Left ventricle myocardium inferior (tissue), 1 donor: ENCODE data around the gene MYO9A. TPM values are rescaled to one million over a fixed set of nuclear protein-coding genes. Genes with fewer than 3 reads are reported as not detected.

ENCODE experiments used
- DNase-seq: peaks from one replicate; pipeline ENCODE4 v3.0.0-alpha.2; 2020
- H3K27ac ChIP-seq: fragments of 200-600 bp; replicated peaks from 2 replicates; pipeline ENCODE4 v1.8.0; 2021
- H3K27me3 ChIP-seq: fragments of 200-600 bp; 2 replicates; pipeline ENCODE4 v1.8.0; 2021; ENCODE audit warnings: low read depth
- H3K36me3 ChIP-seq: fragments of 200-600 bp; 2 replicates; pipeline ENCODE4 v1.8.0; 2021
- H3K4me1 ChIP-seq: fragments of 200-600 bp; 2 replicates; pipeline ENCODE4 v1.8.0; 2021
- H3K4me3 ChIP-seq: fragments of 200-600 bp; 2 replicates; pipeline ENCODE4 v1.8.0; 2021; ENCODE audit warnings: mild to moderate bottlenecking, moderate library complexity
- H3K9me3 ChIP-seq: fragments of 200-600 bp; replicated peaks from 2 replicates; pipeline ENCODE4 v1.8.0; 2021
- CTCF ChIP-seq: fragments of 200-600 bp; IDR thresholded peaks from 2 replicates; pipeline ENCODE4 v1.8.0; 2021; ENCODE audit warnings: antibody characterized with exemption, mild to moderate bottlenecking, borderline replicate concordance
- intact Hi-C: fragments of 100-400 bp; cut with micrococcal nuclease; formaldehyde crosslinking; loops from one replicate; pipeline ENCODE4 v1.11.0; 2022
- total RNA-seq: library from RNA; stranded (reverse); fragmentation: NEBNext Ultra II Directional; extraction: Animal tissue kit (Norgen Biotek cat#: 25700); gene quantifications from one replicate; pipeline ENCODE4 v1.2.1, GENCODE V29; 2021
- donor health status: DM: no; HTN: yes; CAD: no; lungs with severe emphysema.

MYO9A gene
- total RNA-seq, 1 donor from 2014 or later = 22.5 TPM

- no peaks in the 10 kb centered on the region for H3K36me3 ChIP-seq
- H3K27ac ChIP-seq = peak overlapping the region; percentile 53
- H3K27me3 ChIP-seq = no peaks in the 10 kb centered on the region
- TF ChIP-seq CTCF = peak; percentile 74
- no peak for DNase-seq
- intact Hi-C loops = no loop called here
- peaks cover 32% of the 10 kb centered on the region for H3K4me1 ChIP-seq
- H3K4me3 ChIP-seq = peak overlapping the region; percentile 8
- no peaks in the 10 kb centered on the region for H3K9me3 ChIP-seq
Observed at GRCh38 chr15:71780115-71780976, 337.6 kb downstream of the MYO9A start.

GRCh38 chr15:71779073-71779797 is 338.7 kb downstream of the MYO9A start:
- DNase-seq = no peak
- Histone ChIP-seq H3K9me3 (no peaks in the 10 kb centered on the region), H3K27me3 (no peaks in the 10 kb centered on the region), H3K4me3 (no peak overlapping the region), H3K27ac (peak overlapping the region; percentile 53), H3K36me3 (no peaks in the 10 kb centered on the region), H3K4me1 (peaks cover 32% of the 10 kb centered on the region)
- intact Hi-C loops = no loop called here
- TF ChIP-seq CTCF = no peak

GRCh38 chr15:71777216-71777943 is 340.6 kb downstream of the MYO9A start:
- intact Hi-C loops = no loop called here
- no peak for TF ChIP-seq CTCF
- Histone ChIP-seq H3K4me1 (peaks cover 20% of the 10 kb centered on the region), H3K9me3 (no peaks in the 10 kb centered on the region), H3K27me3 (no peaks in the 10 kb centered on the region), H3K27ac (no peak overlapping the region), H3K36me3 (peaks cover 1% of the 10 kb centered on the region), H3K4me3 (no peak overlapping the region)
- DNase-seq = no peak

GRCh38 chr15:71776304-71776703 is 341.6 kb downstream of the MYO9A start:
- peaks cover 12% of the 10 kb centered on the region for H3K36me3 ChIP-seq
- no peak overlapping the region for H3K27ac ChIP-seq
- no peak for DNase-seq
- peaks cover 20% of the 10 kb centered on the region for H3K4me1 ChIP-seq
- no peak overlapping the region for H3K4me3 ChIP-seq
- H3K9me3 ChIP-seq = no peaks in the 10 kb centered on the region
- intact Hi-C loops = no loop called here
- no peaks in the 10 kb centered on the region for H3K27me3 ChIP-seq
- no peak for TF ChIP-seq CTCF

GRCh38 chr15:71775856-71776255 is 342.1 kb downstream of the MYO9A start:
- H3K9me3 ChIP-seq = no peaks in the 10 kb centered on the region
- no peak for TF ChIP-seq CTCF
- peaks cover 16% of the 10 kb centered on the region for H3K36me3 ChIP-seq
- no peak overlapping the region for H3K27ac ChIP-seq
- no peak overlapping the region for H3K4me3 ChIP-seq
- H3K4me1 ChIP-seq = peaks cover 19% of the 10 kb centered on the region
- intact Hi-C loops = no loop called here
- no peaks in the 10 kb centered on the region for H3K27me3 ChIP-seq
- DNase-seq = no peak
